SK-N-SH (cell line): Measurements from ENCODE around the gene CDH4. TPM values are rescaled to one million over a fixed set of nuclear protein-coding genes. Genes with fewer than 3 reads are reported as not detected.

ENCODE experiments used
- CTCF ChIA-PET: fragments of 300-600, 350-600 bp; formaldehyde crosslinking; extraction: SDS; loops from one replicate; lab custom pipeline; 2021; lab: Yijun Ruan, JAX
- POLR2A ChIA-PET: fragments of 350-600 bp; sonication (Branson Sonifier 250); formaldehyde crosslinking; extraction: SDS; loops from one replicate; lab custom pipeline; 2020; ENCODE audit warnings: antibody characterized with exemption, inconsistent platforms; lab: Yijun Ruan, JAX
- DNase-seq: peaks from one replicate; pipeline ENCODE4 v3.0.0; 2012
- H2AFZ ChIP-seq: fragments of 200-600 bp; sonication (generic); 2 replicates; pipeline ENCODE4 v1.8.1; 2016; ENCODE audit warnings: antibody characterized with exemption, mild to moderate bottlenecking, low read depth
- H3F3A ChIP-seq: fragments of 200-600 bp; sonication (generic); replicated peaks from 2 replicates; pipeline ENCODE3; 2016; ENCODE audit warnings: antibody characterized with exemption, mild to moderate bottlenecking; ENCODE audit not compliant: insufficient read depth
- H3K27ac ChIP-seq, 2 experiments: fragments of 200-500 bp in 1 of 2; fragments of 200-600 bp in 1 of 2; sonication (Bioruptor generic) in 1 of 2; sonication (generic), shearing (Covaris generic) in 1 of 2; 2 replicates each; pipeline versions ENCODE4 v1.5.1 to v1.6.1; 2014 to 2016; ENCODE audit warnings: low read depth in 2 of 2, inconsistent platforms in 1 of 2, low read length in 1 of 2, mild to moderate bottlenecking in 1 of 2, mixed read lengths in 1 of 2
- H3K27me3 ChIP-seq: fragments of 200-600 bp; sonication (generic), shearing (Covaris generic); 2 replicates; pipeline ENCODE4 v1.6.1; 2016; ENCODE audit warnings: mixed run types; ENCODE audit not compliant: insufficient read depth
- H3K36me3 ChIP-seq, 2 experiments: fragments of 200-500 bp in 1 of 2; fragments of 200-600 bp in 1 of 2; sonication (Bioruptor generic) in 1 of 2; sonication (generic) in 1 of 2; replicated peaks in 1 of 2; 2 replicates each; pipeline versions ENCODE3 to v1.5.1; 2014 to 2016; ENCODE audit warnings: low read length in 1 of 2, mild to moderate bottlenecking in 1 of 2; ENCODE audit not compliant: insufficient read depth in 2 of 2, control insufficient read depth in 1 of 2
- H3K4me1 ChIP-seq, 2 experiments: fragments of 200-500 bp in 1 of 2; fragments of 200-600 bp in 1 of 2; sonication (Bioruptor generic) in 1 of 2; sonication (generic), shearing (Covaris generic) in 1 of 2; 2 replicates each; pipeline versions ENCODE4 v1.5.1 to v1.6.1; 2014 to 2016; ENCODE audit warnings: low read depth in 1 of 2, low read length in 1 of 2, mixed run types in 1 of 2; ENCODE audit not compliant: insufficient read depth in 2 of 2, control insufficient read depth in 1 of 2
- H3K4me2 ChIP-seq: fragments of 200-600 bp; sonication (generic), shearing (Covaris generic); 2 replicates; pipeline ENCODE4 v1.6.1; 2017; ENCODE audit warnings: mixed run types
- H3K4me3 ChIP-seq, 2 experiments: fragments of 200-500 bp in 1 of 2; fragments of 200-600 bp in 1 of 2; sonication (Bioruptor generic) in 1 of 2; sonication (generic), shearing (Covaris generic) in 1 of 2; 2 replicates each; pipeline versions ENCODE4 v1.5.1 to v1.8.1; 2014 to 2016; ENCODE audit warnings: low read depth in 2 of 2, inconsistent platforms in 1 of 2, low read length in 1 of 2, mild to moderate bottlenecking in 1 of 2, mixed read lengths in 1 of 2, moderate library complexity in 1 of 2
- H3K79me2 ChIP-seq: fragments of 200-600 bp; sonication (generic); 2 replicates; pipeline ENCODE4 v1.8.1; 2017; ENCODE audit warnings: mild to moderate bottlenecking; ENCODE audit not compliant: insufficient read depth
- H3K9ac ChIP-seq: fragments of 200-600 bp; sonication (generic); 2 replicates; pipeline ENCODE4 v1.6.1; 2017; ENCODE audit warnings: mixed run types
- H3K9me2 ChIP-seq: fragments of 200-600 bp; sonication (generic); 2 replicates; pipeline ENCODE4 v1.6.1; 2017; ENCODE audit warnings: mixed run types
- H3K9me3 ChIP-seq: fragments of 200-600 bp; sonication (generic); 2 replicates; pipeline ENCODE4 v1.6.1; 2017; ENCODE audit warnings: mixed run types, mild to moderate bottlenecking, moderate library complexity
- H4K20me1 ChIP-seq: fragments of 200-600 bp; sonication (generic); 2 replicates; pipeline ENCODE4 v1.6.1; 2017; ENCODE audit warnings: mild to moderate bottlenecking, mixed run types; ENCODE audit not compliant: insufficient read depth
- EP300 ChIP-seq, 2 experiments: IDR thresholded peaks; 2 replicates each; pipeline versions ENCODE4 v1.4.0 to v1.6.1; 2012; ENCODE audit warnings: borderline replicate concordance in 1 of 2, low read depth in 1 of 2, low read length in 1 of 2
- FOSL2 ChIP-seq: IDR thresholded peaks from 2 replicates; pipeline ENCODE4 v1.4.0; 2012; ENCODE audit warnings: low read depth, mild to moderate bottlenecking, moderate library complexity, borderline replicate concordance
- GATA2 ChIP-seq: sonication (generic); formaldehyde crosslinking; IDR thresholded peaks from 2 replicates; pipeline ENCODE4 v1.5.0; 2020; ENCODE audit warnings: mild to moderate bottlenecking, missing genetic modification reagents
- NRF1 ChIP-seq: IDR thresholded peaks from 2 replicates; pipeline ENCODE4 v1.6.1; 2012; ENCODE audit warnings: low read depth, mild to moderate bottlenecking, low read length
- RAD21 ChIP-seq: IDR thresholded peaks from 2 replicates; pipeline ENCODE4 v1.6.1; 2012; ENCODE audit warnings: mild to moderate bottlenecking, low read length
- RXRA ChIP-seq: IDR thresholded peaks from 2 replicates; pipeline ENCODE4 v1.4.0; 2012; ENCODE audit warnings: low read depth, mild to moderate bottlenecking, borderline replicate concordance
- SMC3 ChIP-seq: IDR thresholded peaks from 2 replicates; pipeline ENCODE4 v1.6.1; 2012; ENCODE audit warnings: low read depth, low read length, improper control_type of control experiment
- whole genome bisulfite sequencing: methylation state at CpG from one replicate; pipeline ENCODE4 v1.1.6; 2017; ENCODE audit warnings: low lambda C conversion rate; 5-methylcytosine and 5-hydroxymethylcytosine counted together
- polyA plus RNA-seq, 3 experiments: library from polyadenylated mRNA; depleted of rRNA; stranded (reverse); fragments of >200 nt; gene quantifications; 2 replicates each; pipeline ENCODE4 v1.2.3, GENCODE V29; 2012
- TF ChIP-seq, protein P1 (sequence below): IDR thresholded peaks from 2 replicates; pipeline ENCODE4 v1.4.0; 2012; ENCODE audit warnings: low read depth, borderline replicate concordance
- TF ChIP-seq, protein P2 (sequence below): fragments of 200-600 bp; sonication (generic); IDR thresholded peaks from 2 replicates; pipeline ENCODE4 v1.6.1; 2017; ENCODE audit warnings: antibody characterized with exemption, mild to moderate bottlenecking, moderate library complexity
- TF ChIP-seq, protein P3 (sequence below): IDR thresholded peaks from 2 replicates; pipeline ENCODE4 v1.4.0; 2012; ENCODE audit warnings: low read depth, borderline replicate concordance
- TF ChIP-seq, protein P4 (sequence below): fragments of 150-350 bp; IDR thresholded peaks from 2 replicates; pipeline ENCODE4 v1.6.1; 2017; ENCODE audit warnings: antibody characterized with exemption, low read length, low read depth, borderline replicate concordance

CDH4 gene
- polyA plus RNA-seq, 1 of the 3 experiments (the other 2 are of a cell fraction), result not detected

DNA sequence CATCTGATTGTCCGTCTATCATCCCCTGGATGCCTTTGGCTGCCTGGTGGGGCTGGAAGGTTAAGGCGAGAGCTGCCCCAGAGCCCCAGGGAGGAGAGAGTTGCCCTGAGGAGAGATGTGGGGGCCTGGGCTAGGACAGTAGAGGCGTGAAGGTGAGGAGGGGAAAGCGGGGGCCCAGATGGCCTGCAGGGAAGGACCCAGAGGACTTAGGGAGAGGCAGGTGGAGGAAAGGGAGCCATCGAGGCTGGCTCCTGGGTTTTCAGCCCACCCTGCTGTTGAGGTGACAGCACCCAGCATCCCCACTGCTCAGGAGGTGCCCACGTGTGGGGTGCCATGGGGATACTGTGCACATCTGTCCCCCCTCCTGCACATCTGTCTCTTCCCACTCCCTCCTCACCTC is 539.9 kb downstream of the CDH4 start (continued):
- TF ChIP-seq EP300 (IDR thresholded peaks at IDR 0.05; ENCODE audit: borderline replicate concordance in 1 of 2, low read depth in 1 of 2, low read length in 1 of 2) (no peak), NRF1 (no peak), RXRA (no peak)
- TF ChIP-seq, protein P1, sequence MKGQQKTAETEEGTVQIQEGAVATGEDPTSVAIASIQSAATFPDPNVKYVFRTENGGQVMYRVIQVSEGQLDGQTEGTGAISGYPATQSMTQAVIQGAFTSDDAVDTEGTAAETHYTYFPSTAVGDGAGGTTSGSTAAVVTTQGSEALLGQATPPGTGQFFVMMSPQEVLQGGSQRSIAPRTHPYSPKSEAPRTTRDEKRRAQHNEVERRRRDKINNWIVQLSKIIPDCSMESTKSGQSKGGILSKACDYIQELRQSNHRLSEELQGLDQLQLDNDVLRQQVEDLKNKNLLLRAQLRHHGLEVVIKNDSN, result no peak

GRCh38 chr20:61795669-61796630 is 543.9 kb downstream of the CDH4 start:
- Histone ChIP-seq H3K9ac (no peak overlapping the region), H3K9me2 (no peaks in the 10 kb centered on the region), H3K36me3 (no peaks in the 10 kb centered on the region)
- POLR2A ChIA-PET, result no interaction called here
- TF ChIP-seq SMC3 (no peak), RAD21 (no peak), GATA2 (CRISPR knock-in tag) (no peak), FOSL2 (no peak)
- TF ChIP-seq, protein P2, sequence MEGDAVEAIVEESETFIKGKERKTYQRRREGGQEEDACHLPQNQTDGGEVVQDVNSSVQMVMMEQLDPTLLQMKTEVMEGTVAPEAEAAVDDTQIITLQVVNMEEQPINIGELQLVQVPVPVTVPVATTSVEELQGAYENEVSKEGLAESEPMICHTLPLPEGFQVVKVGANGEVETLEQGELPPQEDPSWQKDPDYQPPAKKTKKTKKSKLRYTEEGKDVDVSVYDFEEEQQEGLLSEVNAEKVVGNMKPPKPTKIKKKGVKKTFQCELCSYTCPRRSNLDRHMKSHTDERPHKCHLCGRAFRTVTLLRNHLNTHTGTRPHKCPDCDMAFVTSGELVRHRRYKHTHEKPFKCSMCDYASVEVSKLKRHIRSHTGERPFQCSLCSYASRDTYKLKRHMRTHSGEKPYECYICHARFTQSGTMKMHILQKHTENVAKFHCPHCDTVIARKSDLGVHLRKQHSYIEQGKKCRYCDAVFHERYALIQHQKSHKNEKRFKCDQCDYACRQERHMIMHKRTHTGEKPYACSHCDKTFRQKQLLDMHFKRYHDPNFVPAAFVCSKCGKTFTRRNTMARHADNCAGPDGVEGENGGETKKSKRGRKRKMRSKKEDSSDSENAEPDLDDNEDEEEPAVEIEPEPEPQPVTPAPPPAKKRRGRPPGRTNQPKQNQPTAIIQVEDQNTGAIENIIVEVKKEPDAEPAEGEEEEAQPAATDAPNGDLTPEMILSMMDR, result no peak
- TF ChIP-seq, protein P3, sequence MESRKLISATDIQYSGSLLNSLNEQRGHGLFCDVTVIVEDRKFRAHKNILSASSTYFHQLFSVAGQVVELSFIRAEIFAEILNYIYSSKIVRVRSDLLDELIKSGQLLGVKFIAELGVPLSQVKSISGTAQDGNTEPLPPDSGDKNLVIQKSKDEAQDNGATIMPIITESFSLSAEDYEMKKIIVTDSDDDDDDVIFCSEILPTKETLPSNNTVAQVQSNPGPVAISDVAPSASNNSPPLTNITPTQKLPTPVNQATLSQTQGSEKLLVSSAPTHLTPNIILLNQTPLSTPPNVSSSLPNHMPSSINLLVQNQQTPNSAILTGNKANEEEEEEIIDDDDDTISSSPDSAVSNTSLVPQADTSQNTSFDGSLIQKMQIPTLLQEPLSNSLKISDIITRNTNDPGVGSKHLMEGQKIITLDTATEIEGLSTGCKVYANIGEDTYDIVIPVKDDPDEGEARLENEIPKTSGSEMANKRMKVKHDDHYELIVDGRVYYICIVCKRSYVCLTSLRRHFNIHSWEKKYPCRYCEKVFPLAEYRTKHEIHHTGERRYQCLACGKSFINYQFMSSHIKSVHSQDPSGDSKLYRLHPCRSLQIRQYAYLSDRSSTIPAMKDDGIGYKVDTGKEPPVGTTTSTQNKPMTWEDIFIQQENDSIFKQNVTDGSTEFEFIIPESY, result no peak
- TF ChIP-seq, protein P4, sequence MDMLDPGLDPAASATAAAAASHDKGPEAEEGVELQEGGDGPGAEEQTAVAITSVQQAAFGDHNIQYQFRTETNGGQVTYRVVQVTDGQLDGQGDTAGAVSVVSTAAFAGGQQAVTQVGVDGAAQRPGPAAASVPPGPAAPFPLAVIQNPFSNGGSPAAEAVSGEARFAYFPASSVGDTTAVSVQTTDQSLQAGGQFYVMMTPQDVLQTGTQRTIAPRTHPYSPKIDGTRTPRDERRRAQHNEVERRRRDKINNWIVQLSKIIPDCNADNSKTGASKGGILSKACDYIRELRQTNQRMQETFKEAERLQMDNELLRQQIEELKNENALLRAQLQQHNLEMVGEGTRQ, result no peak
- TF ChIP-seq, all 33 proteins: peak for 0
- no peaks in the 10 kb centered on the region for H3K79me2 ChIP-seq
- H3F3A ChIP-seq, result no peaks in the 10 kb centered on the region
- no peaks in the 10 kb centered on the region for H3K27me3 ChIP-seq
- H3K4me2 ChIP-seq, result no peak overlapping the region
- CTCF ChIA-PET, result interaction anchor here (0.6 to 1.1 kb wide), 2 partner anchors 45 to 91 kb away, joined by 3 read pairs; no protein-coding TSS in a partner anchor
- no peak overlapping the region for H3K4me3 ChIP-seq
- H2AFZ ChIP-seq, result no peak overlapping the region
- DNase-seq, result no peak
- no peaks in the 10 kb centered on the region for H3K9me3 ChIP-seq
- H4K20me1 ChIP-seq, result no peaks in the 10 kb centered on the region
- WGBS, result 21% methylated on average over 12 of the region's 15 CpGs
- no peak overlapping the region for H3K27ac ChIP-seq
- H3K4me1 ChIP-seq, result no peaks in the 10 kb centered on the region
